Ishikawa (cell line): ENCODE measurements around the gene SAMD8.

Source experiments
- EGR1 ChIP-seq: IDR thresholded peaks from 2 replicates; pipeline ENCODE4 v1.6.1; 2012
- EP300 ChIP-seq: IDR thresholded peaks from 2 replicates; pipeline ENCODE4 v1.6.1; 2012; ENCODE audit warnings: borderline replicate concordance
- FOXM1 ChIP-seq: IDR thresholded peaks from 2 replicates; pipeline ENCODE4 v1.6.1; 2012; ENCODE audit warnings: low read depth, borderline replicate concordance
- MAX ChIP-seq: IDR thresholded peaks from 2 replicates; pipeline ENCODE4 v1.6.1; 2012
- NFIC ChIP-seq: IDR thresholded peaks from 2 replicates; pipeline ENCODE4 v1.6.1; 2012
- RAD21 ChIP-seq: IDR thresholded peaks from 2 replicates; pipeline ENCODE4 v1.6.1; 2012; ENCODE audit warnings: low read depth
- REST ChIP-seq: IDR thresholded peaks from 2 replicates; pipeline ENCODE4 v1.6.1; 2012; ENCODE audit warnings: low read depth, mild to moderate bottlenecking
- TAF1 ChIP-seq: IDR thresholded peaks from 2 replicates; pipeline ENCODE4 v1.6.1; 2012; ENCODE audit warnings: low read depth, mild to moderate bottlenecking
- TEAD4 ChIP-seq: IDR thresholded peaks from 2 replicates; pipeline ENCODE4 v1.6.1; 2012
- USF1 ChIP-seq: IDR thresholded peaks from 2 replicates; pipeline ENCODE4 v1.6.1; 2012

- peak; percentile 62 for TF ChIP-seq RAD21
- TF ChIP-seq EGR1, result no peak
- no peak for TF ChIP-seq TAF1
- no peak for TF ChIP-seq EP300
- TF ChIP-seq MAX, result no peak
- TF ChIP-seq FOXM1, result no peak
- peak; percentile 85 for TF ChIP-seq USF1
- TF ChIP-seq TEAD4, result no peak
- TF ChIP-seq REST, result no peak
- TF ChIP-seq NFIC, result no peak
These were observed 119.2 kb downstream of the SAMD8 start for GRCh38 chr10:75230600-75231038.
